ENCODE results near the gene ZNF43.
"Not testable (repeated sequence)": the region's sequence is repeated elsewhere in the genome, so short reads cannot be mapped to it uniquely, and the experiment has no call there.

ZNF43 gene

GRCh38 chr19:21843081-21843480 is 7.1 kb upstream of the ZNF43 start:
- FAIRE-seq (no peak), DNase-seq (ENCODE audit: insufficient read length) (no peak)
- TF ChIP-seq POLR2AphosphoS5 (IDR thresholded peaks at IDR 0.05; ENCODE audit: low read depth, low read length): no peak

- TF ChIP-seq POLR2A (IDR thresholded peaks at IDR 0.05; ENCODE audit: low read depth, low read length): no peak
- no peak for TF ChIP-seq TAF1 (IDR thresholded peaks at IDR 0.05; ENCODE audit: borderline replicate concordance, low read depth, low read length)
- TF ChIP-seq POLR2AphosphoS5 (IDR thresholded peaks at IDR 0.05; ENCODE audit: low read depth, low read length): no peak
- FAIRE-seq (no peak), DNase-seq (ENCODE audit: insufficient read length) (no peak)
These were observed 5.6 kb upstream of the ZNF43 start for GRCh38 chr19:21841488-21842097.

DNA sequence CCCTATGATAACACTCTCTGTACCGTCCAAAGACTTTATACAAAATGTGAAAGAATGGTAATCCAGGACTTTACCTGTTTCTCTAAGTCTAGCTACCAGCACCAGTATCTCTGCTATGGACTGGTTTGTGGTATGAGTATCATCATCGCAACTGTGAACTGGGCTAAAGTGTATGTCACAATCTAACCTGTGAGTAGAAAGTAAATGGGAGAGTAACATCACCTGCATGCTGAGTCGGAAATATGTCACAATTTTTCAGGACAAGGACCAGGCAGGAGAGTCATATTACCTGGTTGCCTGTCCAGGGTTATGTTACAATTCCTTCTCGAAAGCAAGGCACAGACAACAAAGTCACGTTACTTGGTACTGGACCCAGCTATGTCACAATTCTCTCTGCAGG is 5.1 kb upstream of the ZNF43 start:
- DNase-seq (ENCODE audit: insufficient read length) (no peak), FAIRE-seq (no peak)
- TF ChIP-seq TAF1 (IDR thresholded peaks at IDR 0.05; ENCODE audit: borderline replicate concordance, low read depth, low read length) (no peak), POLR2AphosphoS5 (IDR thresholded peaks at IDR 0.05; ENCODE audit: low read depth, low read length) (no peak), POLR2A (IDR thresholded peaks at IDR 0.05; ENCODE audit: low read depth, low read length) (no peak)

GRCh38 chr19:21839976-21840375 is 4.0 kb upstream of the ZNF43 start:
- TF ChIP-seq TAF1 (IDR thresholded peaks at IDR 0.05; ENCODE audit: borderline replicate concordance, low read depth, low read length): no peak
- FAIRE-seq (no peak), DNase-seq (ENCODE audit: insufficient read length) (no peak)

DNA sequence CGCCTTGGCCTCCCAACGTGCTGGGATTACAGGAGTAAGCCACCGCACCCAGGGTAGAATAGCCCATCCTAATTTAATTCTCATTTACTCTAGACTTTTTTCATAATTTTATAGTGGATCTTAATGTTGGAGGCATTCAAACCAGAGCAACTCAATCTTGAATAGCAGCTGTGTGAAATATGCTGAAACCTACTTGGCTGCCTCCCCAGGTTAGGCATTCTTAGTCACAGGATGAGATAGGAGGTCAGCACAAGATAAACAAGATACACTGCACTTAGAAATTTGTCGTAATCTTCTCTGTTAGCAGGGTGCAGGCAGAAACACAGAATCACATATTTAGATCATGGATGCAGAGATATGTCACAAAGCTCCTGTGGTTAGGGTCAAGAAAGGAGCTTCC is 2.7 kb upstream of the ZNF43 start:
- no peak for FAIRE-seq
- DNase-seq (ENCODE audit: insufficient read length): no peak
- TF ChIP-seq POLR2A (IDR thresholded peaks at IDR 0.05; ENCODE audit: low read depth, low read length): no peak
- no peak for TF ChIP-seq POLR2AphosphoS5 (IDR thresholded peaks at IDR 0.05; ENCODE audit: low read depth, low read length)
- TF ChIP-seq TAF1 (IDR thresholded peaks at IDR 0.05; ENCODE audit: borderline replicate concordance, low read depth, low read length): no peak

GRCh38 chr19:21835429-21835809 is 563 bp downstream of the ZNF43 start:
- DNase-seq (ENCODE audit: insufficient read length) (no peak), FAIRE-seq (no peak)
- TF ChIP-seq POLR2A (IDR thresholded peaks at IDR 0.05; ENCODE audit: low read depth, low read length): no peak
- TF ChIP-seq TAF1 (IDR thresholded peaks at IDR 0.05; ENCODE audit: borderline replicate concordance, low read depth, low read length): no peak
- no peak for TF ChIP-seq POLR2AphosphoS5 (IDR thresholded peaks at IDR 0.05; ENCODE audit: low read depth, low read length)

DNA sequence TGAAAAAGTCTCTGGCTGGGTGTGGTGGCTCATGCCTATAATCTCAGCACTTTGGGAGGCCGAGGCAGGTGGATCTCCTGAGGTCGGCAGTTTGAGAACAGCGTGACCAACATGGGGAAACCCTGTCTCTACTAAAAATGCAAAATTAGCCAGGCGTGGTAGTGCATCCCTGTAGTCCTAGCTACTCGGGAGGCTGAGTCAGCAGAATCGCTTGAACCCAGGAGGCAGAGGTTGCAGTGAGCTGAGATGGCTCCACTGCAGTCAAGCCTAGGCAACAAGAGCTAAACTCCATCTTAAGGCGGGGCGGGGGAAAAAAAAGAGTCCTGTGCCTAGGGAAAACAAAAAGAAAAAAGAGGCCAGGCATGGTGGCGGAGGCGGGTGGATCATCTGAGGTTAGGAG is 2.2 kb downstream of the ZNF43 start:
- FAIRE-seq (no peak), DNase-seq (ENCODE audit: insufficient read length) (no peak)
- TF ChIP-seq POLR2A (IDR thresholded peaks at IDR 0.05; ENCODE audit: low read depth, low read length): no peak
- TF ChIP-seq TAF1 (IDR thresholded peaks at IDR 0.05; ENCODE audit: borderline replicate concordance, low read depth, low read length): no peak
- TF ChIP-seq POLR2AphosphoS5 (IDR thresholded peaks at IDR 0.05; ENCODE audit: low read depth, low read length): no peak

- no peak for TF ChIP-seq TAF1 (IDR thresholded peaks at IDR 0.05; ENCODE audit: borderline replicate concordance, low read depth, low read length)
- no peak for TF ChIP-seq POLR2A (IDR thresholded peaks at IDR 0.05; ENCODE audit: low read depth, low read length)
- TF ChIP-seq POLR2AphosphoS5 (IDR thresholded peaks at IDR 0.05; ENCODE audit: low read depth, low read length): no peak
- FAIRE-seq (no peak), DNase-seq (ENCODE audit: insufficient read length) (no peak)
These were observed 11.3 kb downstream of the ZNF43 start for GRCh38 chr19:21824679-21825078.

- no peak for FAIRE-seq
- TF ChIP-seq POLR2AphosphoS5 (IDR thresholded peaks at IDR 0.05; ENCODE audit: low read depth, low read length) (no peak), POLR2A (IDR thresholded peaks at IDR 0.05; ENCODE audit: low read depth, low read length) (no peak), TAF1 (IDR thresholded peaks at IDR 0.05; ENCODE audit: borderline replicate concordance, low read depth, low read length) (no peak)
These were observed 12.8 kb downstream of the ZNF43 start for GRCh38 chr19:21823224-21823623.

DNA sequence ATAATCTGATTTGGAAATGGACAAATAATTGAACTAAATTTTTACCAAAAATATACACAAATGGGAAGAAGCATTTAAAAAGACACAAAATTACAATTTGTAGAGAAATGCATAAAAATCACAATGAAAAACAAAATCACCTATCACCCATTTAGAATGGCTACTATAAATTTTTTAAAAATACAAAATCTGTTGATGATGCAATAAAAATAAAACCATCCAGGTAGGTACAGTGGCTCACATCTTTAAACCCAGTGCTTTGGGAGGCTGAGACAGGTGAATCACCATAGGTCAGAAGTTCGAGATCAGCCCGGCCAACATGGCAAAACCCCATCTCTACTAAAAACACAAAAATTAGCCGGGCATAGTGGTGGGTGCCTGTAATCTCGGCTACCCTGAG is 23.5 kb downstream of the ZNF43 start:
- DNase-seq (ENCODE audit: insufficient read length) (no peak), FAIRE-seq (no peak)
- TF ChIP-seq TAF1 (IDR thresholded peaks at IDR 0.05; ENCODE audit: borderline replicate concordance, low read depth, low read length): no peak
- TF ChIP-seq POLR2AphosphoS5 (IDR thresholded peaks at IDR 0.05; ENCODE audit: low read depth, low read length): no peak
- no peak for TF ChIP-seq POLR2A (IDR thresholded peaks at IDR 0.05; ENCODE audit: low read depth, low read length)

More at GRCh38 chr19:21823224-21823623, 12.8 kb downstream of the ZNF43 start:
- no peak for DNase-seq (ENCODE audit: insufficient read length)

DNA sequence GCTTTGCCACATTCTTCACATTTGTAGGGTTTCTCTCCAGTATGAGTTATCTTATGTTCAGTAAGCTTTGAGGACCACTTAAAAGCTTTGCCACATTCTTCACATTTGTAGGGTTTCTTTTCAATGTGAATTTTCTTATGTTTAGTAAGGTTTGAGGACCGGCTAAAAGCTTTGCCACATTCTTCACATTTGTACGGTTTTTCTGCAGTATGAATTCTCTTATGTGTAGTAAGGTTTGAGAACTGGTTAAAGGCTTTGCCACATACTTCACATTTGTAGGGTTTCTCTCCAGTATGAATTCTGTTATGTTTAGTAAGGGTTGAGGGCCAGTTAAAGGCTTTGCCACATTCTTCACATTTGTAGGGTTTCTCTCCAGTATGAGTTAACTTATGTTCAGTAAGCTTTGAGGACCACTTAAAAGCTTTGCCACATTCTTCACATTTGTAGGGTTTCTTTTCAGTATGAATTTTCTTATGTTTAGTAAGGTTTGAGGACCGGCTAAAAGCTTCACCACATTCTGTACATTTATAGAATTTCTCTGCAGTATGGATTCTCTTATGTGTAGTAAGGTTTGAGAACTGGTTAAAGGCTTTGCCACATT is 27.5 kb downstream of the ZNF43 start:
- DNase-seq (ENCODE audit: insufficient read length); FAIRE-seq: not testable (repeated sequence)

- FAIRE-seq: no peak
- no peak for DNase-seq (ENCODE audit: insufficient read length)
- TF ChIP-seq TAF1 (IDR thresholded peaks at IDR 0.05; ENCODE audit: borderline replicate concordance, low read depth, low read length) (no peak), POLR2A (IDR thresholded peaks at IDR 0.05; ENCODE audit: low read depth, low read length) (no peak), POLR2AphosphoS5 (IDR thresholded peaks at IDR 0.05; ENCODE audit: low read depth, low read length) (no peak)
These were observed 46.4 kb downstream of the ZNF43 start for GRCh38 chr19:21789466-21790085.
